ENCODE measurements around the gene TRABD2B.

The TRABD2B gene

DNA sequence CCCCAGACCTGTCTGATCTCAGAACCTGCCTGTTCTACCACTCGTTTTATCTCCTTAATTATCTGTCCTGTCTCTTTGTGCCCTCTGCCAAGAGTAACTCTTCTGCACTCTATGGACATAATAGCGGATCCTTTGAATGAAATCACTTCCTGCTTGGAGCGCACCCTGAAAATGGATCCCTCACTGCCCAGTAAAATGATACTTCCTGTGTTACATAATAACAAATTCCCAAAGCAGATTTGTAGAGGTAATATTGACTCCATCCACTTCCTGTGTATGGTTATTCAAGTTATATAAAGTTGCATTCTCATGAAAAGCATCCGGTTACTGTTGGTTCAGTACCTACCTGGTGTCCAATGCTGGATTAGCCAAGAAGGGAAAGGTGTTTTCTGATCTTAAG lies 246.0 kb downstream of the TRABD2B start:
- no peak for DNase-seq

DNA sequence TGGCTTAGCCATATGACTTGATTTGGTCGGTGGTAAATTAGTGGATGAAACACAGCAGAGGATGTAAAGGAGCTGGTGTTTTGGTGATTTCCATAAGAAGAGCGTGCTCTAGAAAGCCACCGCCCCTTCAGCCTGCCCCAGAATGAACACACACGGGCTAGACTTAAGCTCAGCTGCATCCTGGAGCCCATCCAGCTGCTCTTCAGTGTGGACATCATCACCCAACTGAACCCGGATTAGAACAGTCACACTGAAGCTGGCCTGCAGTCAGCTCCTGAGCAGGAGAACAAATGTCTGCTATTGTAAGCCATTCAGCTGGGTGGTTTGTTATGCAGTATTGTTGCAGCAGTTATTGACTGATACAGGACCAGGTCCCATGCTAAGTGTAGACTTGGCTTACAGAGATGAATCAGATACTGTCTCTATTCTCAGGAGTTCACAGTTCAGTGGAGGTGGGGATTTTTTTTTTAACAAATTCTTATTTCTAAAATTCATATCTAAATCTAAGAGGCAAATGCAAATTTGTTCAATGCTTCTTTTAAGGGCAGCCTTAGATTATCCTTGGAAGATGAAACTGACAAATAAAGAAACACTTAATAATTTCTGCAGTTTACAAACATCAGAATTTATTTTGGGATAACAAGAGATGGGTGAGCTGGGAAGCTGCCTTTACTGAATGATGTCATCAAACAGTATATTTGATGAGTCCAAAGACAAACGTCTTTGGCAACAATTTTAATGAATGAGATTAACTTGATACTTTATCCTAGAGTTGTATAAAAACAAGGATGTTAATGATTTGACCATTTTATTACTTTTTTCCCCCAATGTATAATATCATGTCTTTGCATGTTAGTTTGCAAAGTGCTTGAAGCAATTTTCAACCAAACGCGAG lies 251.2 kb downstream of the TRABD2B start:
- DNase-seq = no peak

DNA sequence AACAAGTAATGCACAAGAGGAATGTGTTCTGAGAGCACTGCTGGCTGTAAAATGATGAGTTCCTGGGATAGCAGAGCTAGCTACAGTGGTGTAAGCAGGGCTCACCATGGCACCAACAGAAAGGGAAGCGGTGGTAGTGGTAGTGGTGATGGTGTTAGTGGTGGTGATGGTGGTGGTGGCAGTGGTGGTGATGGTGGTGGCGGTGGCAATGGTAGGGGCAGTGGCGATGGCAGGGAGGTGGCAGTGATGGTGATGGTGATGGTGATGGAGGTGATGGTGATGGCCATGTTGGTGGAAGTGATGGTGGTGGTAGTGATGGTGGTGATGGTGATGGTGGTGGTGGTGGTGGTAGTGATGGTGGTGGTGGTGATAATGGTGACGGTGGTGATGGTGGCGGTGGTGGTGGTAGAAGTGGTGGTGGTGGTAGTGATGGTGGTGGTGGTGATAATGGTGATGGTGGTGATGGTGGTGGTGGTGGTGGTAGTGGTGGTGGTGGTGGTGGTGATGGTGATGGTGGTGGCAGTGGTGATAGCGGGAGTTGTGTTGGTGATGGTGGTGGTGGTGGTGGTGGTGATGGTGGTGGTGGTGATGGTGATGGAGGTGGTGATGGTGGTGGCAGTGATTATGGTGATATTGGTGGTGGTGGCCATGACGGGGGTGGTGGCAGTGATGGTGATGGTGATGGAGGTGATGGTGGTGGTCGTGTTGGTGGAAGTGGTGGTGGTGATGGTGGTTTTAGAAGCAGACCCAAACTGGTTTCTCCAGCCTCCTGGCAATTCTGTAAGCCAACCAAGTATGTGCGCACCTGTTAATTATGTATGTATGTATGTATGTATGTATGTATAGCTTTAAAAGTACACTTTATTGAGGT lies 254.1 kb downstream of the TRABD2B start:
- no peak for DNase-seq

DNA sequence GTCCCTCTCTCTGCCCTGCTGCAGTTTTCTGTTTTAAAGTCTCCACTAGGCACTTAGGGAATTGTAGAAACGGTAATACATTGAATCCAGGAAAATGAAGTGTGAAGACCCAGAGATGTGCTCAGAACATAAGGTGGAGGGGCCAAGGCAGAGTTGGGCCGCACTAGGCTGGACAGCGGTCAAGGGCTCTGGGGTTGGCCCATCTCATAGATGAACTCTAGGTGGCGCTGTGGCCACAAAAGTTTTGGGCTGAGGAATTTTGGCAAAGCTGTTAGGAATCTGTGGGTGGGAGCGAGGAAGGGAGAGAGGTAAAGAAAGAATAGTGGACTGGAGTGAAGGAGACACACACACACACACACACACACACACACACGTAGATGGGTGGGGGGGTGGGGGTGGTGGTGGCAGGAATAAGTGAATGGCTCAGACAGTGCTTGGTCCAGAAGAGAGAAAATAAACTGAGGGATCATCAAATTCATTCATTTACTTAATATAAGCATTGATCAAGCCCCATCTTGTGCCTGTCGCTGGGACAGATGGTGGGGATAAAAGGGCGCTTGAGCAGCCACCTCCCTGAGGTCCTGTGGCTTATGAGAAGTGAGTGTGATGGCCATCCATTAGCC lies 258.5 kb downstream of the TRABD2B start:
- no peak for DNase-seq

DNA sequence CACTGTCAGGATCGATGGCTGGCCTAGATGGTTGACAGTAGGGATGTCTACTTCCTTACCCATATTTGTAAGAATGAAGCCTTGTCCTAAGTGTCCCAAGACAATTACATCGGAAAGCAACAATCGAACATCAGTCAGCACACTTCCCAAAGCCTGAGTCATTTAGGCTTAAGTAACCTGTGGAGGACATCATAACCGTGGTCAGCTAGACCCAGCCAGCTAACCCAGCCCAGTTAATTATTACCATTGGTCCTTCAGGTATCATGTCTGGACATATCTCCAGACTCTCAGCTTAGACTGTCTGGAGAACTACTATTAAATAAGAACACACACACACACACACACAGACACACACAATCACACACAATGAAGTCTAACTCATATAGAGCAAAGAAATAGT lies 264.7 kb downstream of the TRABD2B start:
- DNase-seq = no peak

DNA sequence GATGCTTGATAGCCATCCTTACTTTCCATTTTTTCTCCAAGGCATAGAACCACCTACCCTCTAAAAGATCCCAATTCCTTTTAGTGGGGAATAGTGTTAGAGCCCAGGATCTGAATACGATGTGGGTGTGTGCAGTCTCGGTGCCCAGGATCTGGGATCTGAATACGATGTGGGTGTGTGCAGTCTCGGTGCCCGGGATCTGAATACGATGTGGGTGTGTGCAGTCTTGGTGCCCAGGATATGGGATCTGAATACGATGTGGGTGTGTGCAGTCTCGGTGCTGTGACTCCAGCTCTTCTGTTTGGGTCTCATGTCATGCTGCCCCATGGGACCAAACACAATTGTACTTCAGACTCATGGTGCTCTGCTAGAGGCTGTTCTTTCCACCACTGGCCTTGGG lies 265.5 kb downstream of the TRABD2B start:
- DNase-seq = no peak

DNA sequence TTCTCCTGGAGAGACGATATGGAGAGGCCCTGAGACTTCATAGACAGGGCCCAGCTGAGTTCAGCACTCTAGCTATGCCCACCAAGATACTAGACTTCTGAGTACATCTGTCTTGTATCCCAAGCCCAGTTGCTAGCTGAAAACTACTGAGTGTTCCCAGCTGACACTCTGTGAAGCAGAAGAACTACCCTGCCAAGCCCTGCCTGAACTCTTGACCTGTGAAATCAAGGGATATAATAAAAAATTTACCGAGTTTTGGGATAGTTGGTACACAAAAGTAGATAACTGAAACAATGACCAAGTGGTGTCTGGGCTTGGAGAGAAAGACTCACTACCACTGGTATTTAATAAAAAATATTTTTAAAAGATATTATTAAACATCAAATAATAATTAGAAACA lies 267.5 kb downstream of the TRABD2B start:
- no peak for DNase-seq

DNA sequence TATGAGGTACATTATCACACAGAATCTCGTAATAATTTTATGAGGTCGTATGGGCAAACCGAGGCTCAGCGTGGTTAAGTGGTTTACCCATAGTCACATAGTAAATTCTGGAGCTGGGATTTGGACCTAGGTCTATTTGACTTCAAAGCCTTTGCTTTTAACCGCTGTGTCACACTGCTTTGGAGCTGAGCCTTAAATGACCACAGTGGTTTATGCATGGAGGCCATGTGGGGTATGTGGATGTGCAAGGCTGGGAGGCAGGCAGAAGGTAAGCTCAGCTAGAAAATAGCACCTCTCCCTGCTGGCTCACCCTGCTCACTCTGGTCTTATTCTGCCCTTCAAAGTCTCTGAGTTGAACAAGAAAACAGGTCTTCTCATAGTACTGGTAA lies 269.5 kb downstream of the TRABD2B start:
- DNase-seq = no peak

DNA sequence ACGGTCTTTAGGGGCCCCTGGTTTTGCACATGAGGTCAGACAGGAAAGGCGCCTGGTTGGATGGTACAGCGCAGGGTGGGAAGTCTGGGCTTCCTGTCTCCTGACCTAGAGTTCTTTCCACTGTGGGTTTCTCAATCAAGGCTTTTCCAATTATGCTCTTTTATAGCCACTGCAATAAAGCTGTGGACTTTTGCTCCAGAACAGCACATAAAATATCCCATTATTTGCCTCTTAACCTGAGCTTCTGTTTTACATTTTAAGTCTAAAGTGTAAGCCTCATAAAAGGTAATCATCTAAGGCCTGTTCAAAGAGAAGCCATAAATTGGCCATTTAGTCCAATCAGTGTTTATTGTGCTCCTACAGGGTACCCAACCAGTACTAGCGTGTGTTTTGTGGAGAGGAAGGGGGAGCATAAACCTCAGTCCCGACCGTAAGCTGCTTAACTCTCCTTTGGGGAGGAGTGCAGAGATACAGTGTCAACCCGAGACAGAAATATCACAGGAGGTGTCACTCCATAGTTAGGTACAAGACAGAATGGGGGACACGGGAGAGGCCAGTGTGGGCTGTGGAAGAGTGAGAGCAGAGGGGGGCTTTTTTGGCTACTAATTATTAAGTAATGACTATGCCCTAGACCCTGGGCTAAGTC lies 270.0 kb downstream of the TRABD2B start:
- DNase-seq = no peak

DNA sequence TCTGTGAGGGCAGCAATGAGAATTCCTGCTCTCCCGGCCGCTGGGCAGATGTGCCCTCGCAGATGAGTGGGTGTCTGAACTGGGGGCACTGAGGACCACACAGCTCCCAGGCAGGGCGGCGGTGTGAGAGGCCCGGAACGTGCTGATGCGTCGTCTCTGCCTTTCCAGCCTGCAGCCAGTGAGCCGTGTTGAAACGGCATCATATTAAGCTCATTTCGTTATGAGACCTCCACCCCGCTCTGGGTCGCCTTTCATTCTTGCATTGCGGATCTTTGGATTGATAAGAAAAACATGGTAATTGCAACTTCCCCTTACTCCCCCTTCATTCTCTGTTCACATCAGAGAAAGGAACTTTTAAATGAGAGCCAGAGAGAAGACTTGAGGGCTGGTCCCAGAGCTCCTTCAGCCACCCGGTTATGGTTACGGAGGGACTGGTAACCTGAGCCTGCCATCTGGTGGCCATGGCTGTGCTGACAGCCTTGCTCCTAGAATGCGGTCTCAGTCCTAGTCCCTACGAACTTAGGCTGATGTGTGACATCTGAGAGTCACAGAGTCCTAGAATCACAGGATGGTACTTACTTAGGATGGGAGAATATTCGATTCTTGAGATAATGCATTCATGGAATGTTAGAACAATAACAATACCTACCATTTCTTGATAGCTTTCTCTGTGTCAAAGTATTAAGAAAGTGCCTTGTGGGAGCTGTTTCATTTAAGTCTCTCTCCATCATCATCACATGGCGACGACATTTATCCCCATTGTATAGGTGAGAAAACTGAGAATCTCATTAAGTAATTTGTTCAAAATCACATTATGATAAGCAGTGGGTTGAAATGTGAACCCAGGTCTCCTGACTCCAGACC lies 271.0 kb downstream of the TRABD2B start:
- peak; percentile 72 for DNase-seq

DNA sequence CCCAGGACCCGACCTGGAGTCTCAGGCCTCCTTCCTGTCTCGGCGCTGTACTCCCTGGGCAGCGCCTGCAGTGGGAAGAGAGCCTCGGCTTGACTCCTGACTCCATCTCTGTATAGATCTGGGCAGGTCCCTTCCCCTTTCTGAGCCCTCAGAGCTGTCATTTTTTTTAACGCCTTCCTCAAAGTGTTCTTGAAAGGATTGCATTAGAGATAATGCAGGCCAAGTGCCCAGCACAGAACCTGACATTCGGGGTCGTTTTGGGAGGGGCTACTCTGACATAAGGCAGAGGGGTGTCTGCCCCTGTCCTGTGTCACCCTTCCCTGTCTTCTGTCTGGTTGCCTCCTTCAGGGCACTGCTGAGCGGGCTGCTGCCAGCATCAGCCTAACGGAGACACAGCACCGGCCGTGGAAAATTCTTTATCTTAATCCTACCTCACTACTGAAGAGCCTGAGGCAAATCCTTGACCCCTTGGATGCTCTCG lies 271.6 kb downstream of the TRABD2B start:
- no peak for DNase-seq

DNA sequence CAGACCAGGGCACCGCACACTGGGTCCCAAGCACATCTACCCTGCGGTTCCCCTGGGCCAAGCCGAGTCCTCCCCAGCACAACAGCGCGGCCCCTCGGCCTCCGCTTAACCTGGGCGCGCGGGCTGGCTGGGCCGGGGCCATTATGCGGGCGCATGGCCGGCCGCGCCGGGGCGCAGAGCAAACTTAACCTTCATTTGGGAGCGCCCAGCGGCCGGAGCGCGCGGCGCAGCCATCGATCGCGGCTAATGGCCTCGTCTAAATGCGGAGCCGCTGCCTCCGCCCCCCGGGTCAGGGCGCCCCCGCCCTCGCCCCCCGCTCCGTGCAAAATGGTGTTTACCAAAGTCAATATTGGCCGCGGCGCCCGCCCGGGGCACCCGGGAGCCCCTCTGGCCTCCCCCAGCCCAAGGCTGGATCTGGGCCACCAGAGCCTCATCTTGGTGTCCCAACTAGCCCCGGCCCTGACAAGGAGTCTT lies 272.1 kb downstream of the TRABD2B start:
- no peak for DNase-seq

DNA sequence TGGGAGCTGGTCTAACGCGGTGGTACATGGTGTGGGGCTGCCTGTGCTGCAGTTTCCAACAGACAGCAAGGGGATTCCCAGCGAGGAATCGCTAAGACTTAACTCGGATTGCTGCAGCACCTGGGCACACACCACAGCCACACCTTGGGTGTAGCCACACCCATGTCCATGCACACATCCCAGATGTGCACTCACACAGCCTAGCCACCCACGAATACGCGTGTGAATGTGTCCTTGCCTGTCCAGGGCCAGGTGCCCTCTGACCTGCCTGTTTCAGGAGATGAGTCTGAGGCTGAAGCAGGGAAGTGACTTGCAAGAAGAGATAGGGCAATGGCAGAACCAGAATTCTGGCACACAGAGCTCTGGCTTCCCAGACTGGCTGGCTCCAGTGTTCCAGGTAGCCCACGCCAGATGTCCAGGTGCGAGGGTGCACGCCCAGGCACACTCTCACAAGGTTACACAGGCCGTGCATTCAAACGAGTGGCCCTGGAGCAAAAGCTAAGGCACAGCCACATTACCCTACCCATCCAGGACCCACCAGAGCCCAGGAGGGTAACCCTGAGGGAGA lies 272.7 kb downstream of the TRABD2B start:
- DNase-seq = no peak

DNA sequence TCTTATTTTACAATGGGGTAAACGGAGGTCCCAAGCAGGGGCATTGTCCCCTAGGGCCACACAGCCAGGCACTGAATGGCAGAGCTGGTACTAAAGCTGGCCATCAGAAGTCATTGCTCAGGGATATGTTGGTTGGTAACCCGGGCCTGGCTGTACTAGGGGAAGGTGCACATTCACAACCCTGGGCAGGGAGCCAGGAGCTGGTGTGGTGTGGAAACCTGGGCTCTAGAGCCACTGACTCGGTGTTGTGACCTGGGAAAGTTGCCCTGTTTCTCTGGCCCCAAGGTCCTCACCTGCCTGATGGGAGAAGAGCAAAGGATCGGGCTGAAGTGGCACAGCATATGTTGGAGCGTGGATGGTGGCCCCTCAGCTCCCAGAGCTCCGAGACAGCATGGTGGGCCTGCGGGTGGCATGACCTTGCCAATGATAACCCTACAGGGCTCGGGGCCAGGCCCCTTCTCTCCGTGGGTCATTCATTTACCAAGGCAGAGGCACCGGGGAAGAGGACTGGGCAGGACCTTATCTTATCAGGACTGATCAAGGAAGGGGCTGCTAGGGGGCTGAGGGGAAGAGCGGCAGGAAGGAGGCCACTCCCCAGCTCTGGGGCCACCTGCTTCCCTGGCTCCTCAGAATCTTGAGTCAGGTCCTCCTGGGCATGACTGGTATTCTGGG lies 274.1 kb downstream of the TRABD2B start:
- DNase-seq = no peak

DNA sequence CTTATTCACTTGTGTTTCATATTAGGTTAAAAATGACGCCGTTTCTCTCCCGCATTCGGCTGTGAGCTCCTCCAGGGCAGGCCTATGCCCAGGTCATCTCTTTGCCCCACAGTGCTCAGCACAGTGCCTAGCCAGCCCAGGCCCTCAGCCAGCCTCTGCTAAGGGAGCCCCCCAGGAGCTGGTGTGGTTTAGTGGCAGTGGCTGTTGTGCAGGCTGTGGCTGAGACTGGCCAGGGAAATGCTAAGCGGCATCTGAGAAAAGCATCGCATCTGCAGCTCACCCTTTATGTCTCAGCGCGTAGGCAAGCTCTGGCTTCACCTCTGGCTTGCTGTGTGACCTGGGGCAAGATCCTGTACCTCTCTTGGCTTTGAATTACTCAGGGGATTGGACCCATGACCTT lies 275.1 kb downstream of the TRABD2B start:
- no peak for DNase-seq

DNA sequence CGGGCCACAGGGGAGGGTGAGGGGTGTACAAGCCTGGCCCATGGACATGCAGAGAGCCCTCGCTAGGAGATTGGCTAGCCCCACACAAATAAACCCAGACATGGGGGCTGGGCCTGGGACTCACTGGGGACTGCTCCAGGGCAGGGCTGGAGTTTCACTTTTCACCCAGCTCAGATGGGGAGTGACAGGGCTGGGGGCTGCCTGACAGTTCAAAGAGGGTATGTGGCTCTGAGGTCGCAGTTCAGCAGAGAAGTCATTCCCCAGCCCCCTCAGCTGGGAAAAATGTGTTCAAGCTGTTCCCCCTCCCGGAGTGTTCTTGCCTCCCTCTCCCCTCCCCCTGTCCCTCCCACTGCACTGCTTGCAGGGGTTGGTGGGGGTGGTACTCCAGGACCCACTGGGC lies 277.1 kb downstream of the TRABD2B start:
- no peak for DNase-seq

DNA sequence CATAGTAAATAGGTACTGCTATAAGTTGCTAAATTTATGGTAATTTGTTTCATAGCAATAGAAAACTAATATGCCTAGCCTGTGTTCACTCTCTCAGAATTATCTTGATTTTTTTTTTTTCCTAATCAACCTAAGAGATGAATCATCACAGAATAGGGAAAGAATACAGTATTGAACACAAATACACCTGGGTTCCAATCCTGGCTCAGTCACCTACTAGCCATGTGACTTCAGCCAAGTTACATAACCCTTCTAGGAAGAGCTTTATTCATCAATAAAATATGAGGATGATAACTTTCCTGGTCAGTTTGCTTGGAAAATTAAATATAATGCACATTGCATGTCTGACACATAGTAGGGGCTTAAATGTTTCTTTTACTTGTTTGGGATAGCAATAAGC lies 279.8 kb downstream of the TRABD2B start:
- DNase-seq = no peak

DNA sequence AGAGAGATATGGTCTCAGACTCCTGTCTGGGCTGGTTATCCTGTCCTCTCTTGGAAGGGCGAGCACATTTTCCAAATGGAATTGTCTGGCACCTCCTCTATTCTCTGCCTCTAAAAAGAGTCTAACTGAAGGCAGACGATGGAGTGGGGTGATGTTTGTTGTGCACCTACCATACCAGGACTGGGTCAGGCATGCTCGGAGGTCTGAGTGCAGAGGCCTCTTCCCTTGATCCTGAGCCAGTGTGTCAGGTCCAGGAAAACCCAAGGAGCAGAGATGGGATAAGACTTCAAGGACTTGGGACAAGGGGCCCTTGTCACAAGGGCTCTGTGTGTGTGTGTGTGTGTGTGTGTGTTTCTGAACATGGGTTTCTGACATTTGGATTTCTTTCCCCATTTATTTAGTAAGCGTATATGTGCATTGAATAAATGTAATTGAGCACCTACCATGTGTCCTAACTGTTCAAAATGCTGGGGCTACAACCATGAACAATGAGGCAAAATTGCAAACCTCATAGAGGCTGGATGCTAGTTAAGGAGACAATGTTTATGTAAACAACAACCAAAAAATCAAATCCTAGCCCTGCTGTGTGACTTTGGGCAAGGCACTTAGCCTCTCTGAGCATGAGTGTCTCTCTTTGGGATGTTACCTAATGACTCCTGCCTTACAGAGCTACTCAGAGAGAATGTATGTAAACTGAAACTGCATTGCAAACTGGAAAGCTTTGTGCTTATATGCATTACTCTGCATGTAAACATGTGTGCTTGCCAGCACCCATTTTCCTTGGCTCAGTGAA lies 283.0 kb downstream of the TRABD2B start:
- no peak for DNase-seq

DNA sequence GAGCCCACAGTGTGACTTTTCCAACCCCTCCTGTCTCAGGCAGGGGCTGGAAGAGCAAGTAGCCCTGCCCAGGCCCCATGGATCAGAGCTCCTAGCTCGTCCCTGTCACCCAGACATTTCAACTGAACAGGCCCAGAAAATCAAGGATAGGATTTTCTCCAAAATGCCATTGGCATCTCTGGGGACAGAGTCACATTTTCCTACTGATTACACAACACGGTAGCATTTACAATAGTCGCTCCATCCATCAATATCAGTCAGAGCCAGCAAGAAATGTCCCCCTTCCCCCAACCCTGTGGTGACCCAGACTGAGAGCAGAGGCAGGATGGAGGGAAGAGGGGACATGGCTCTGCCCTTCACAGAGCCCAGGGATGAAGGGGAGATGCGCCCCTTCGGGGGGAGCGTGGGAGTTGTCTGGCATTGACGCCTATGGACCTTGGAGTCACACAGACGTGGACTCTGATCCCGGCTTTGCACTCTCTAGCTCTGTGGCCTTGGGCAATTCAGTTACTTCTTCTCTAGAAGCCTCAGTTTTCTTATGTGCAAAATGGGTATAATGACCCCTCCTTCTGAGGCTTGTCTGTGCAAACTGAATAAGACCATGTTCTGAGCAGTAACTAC lies 283.7 kb downstream of the TRABD2B start:
- DNase-seq = no peak
